CD4-positive, alpha-beta memory T cell (primary cell): ENCODE data around the gene RPP40. TPM values are rescaled to one million over a fixed set of nuclear protein-coding genes. Genes with fewer than 3 reads are reported as not detected.

Source experiments
- CTCF ChIA-PET: fragments of 350-600 bp; sonication (Branson Sonifier 250); formaldehyde crosslinking; loops from one replicate; lab custom pipeline; 2021; ENCODE audit warnings: inconsistent platforms; ENCODE audit not compliant: partially characterized antibody; lab: Charles Lee
- POLR2A ChIA-PET: fragments of 350-600 bp; sonication (Branson Sonifier 250); formaldehyde crosslinking; loops from one replicate; lab custom pipeline; 2021; ENCODE audit not compliant: partially characterized antibody; lab: Charles Lee
- DNase-seq, 5 donors: peaks; one replicate each; pipeline versions ENCODE4 v3.0.0 to v3.0.0-alpha.2; 2020 to 2022; ENCODE audit warnings: mixed read lengths in 1 of 5
- H3K27ac ChIP-seq: one replicate; pipeline ENCODE4 v1.7.0; 2013; ENCODE audit warnings: low read depth, low read length
- H3K27me3 ChIP-seq: 2 replicates; pipeline ENCODE4 v1.7.0; 2013; ENCODE audit warnings: mild to moderate bottlenecking, low read length, moderate library complexity; ENCODE audit not compliant: insufficient read depth
- H3K36me3 ChIP-seq: 2 replicates; pipeline ENCODE4 v1.7.0; 2013; ENCODE audit warnings: mild to moderate bottlenecking, low read length, moderate library complexity; ENCODE audit not compliant: insufficient read depth
- H3K4me1 ChIP-seq: 2 replicates; pipeline ENCODE4 v1.7.0; 2013; ENCODE audit warnings: mild to moderate bottlenecking, low read length, moderate library complexity; ENCODE audit not compliant: insufficient read depth
- H3K4me3 ChIP-seq, 2 donors: one replicate each; pipeline ENCODE4 v1.7.0; 2013; ENCODE audit warnings: low read length in 2 of 2, mild to moderate bottlenecking in 1 of 2
- H3K9me3 ChIP-seq, 2 donors: one replicate each; pipeline ENCODE4 v1.7.0; 2013; ENCODE audit warnings: low read length in 2 of 2, control low read depth in 1 of 2; ENCODE audit not compliant: control insufficient read depth in 1 of 2
- H3K27ac Mint-ChIP-seq, 7 donors: one replicate each; pipeline ENCODE4 v1.8.0; 2020 to 2021; ENCODE audit warnings: mixed read lengths in 7 of 7, mild to moderate bottlenecking in 6 of 7, inconsistent platforms in 3 of 7, moderate library complexity in 3 of 7
- H3K27me3 Mint-ChIP-seq, 2 donors: one replicate each; pipeline ENCODE4 v1.8.0; 2020 to 2021; ENCODE audit warnings: mixed read lengths in 2 of 2
- H3K36me3 Mint-ChIP-seq, 2 donors: one replicate each; pipeline ENCODE4 v1.8.0; 2020 to 2021; ENCODE audit warnings: mixed read lengths in 2 of 2, inconsistent platforms in 1 of 2, mild to moderate bottlenecking in 1 of 2
- H3K4me1 Mint-ChIP-seq, 4 donors: one replicate each; pipeline ENCODE4 v1.8.0; 2020 to 2021; ENCODE audit warnings: mixed read lengths in 4 of 4, mild to moderate bottlenecking in 1 of 4
- H3K4me3 Mint-ChIP-seq, 8 donors: one replicate each; pipeline ENCODE4 v1.8.0; 2020 to 2021; ENCODE audit warnings: mixed read lengths in 8 of 8, mild to moderate bottlenecking in 7 of 8, moderate library complexity in 6 of 8, inconsistent platforms in 3 of 8
- H3K9me3 Mint-ChIP-seq, 8 donors: one replicate each; pipeline ENCODE4 v1.8.0; 2020 to 2021; ENCODE audit warnings: mixed read lengths in 8 of 8, mild to moderate bottlenecking in 5 of 8, inconsistent platforms in 3 of 8, moderate library complexity in 1 of 8
- intact Hi-C: fragments of 100-400 bp; cut with micrococcal nuclease; formaldehyde crosslinking; loops from one replicate; pipeline ENCODE4 v1.15.1; 2023
- polyA plus RNA-seq, 2 donors: library from polyadenylated mRNA; unstranded; fragments of 300-500 nt; fragmentation: Illumina TruSeq; gene quantifications; one replicate each; pipeline ENCODE4 v1.2.3, GENCODE V29; 2021
- total RNA-seq, 2 experiments: library from RNA; stranded (reverse); gene quantifications; one replicate each; pipeline ENCODE4 v1.2.3, GENCODE V29; 2021

RPP40 gene
- total and polyA plus RNA-seq, 4 experiments from 2014 or later: 5.5 to 16.3 (median 9.8) TPM

DNA sequence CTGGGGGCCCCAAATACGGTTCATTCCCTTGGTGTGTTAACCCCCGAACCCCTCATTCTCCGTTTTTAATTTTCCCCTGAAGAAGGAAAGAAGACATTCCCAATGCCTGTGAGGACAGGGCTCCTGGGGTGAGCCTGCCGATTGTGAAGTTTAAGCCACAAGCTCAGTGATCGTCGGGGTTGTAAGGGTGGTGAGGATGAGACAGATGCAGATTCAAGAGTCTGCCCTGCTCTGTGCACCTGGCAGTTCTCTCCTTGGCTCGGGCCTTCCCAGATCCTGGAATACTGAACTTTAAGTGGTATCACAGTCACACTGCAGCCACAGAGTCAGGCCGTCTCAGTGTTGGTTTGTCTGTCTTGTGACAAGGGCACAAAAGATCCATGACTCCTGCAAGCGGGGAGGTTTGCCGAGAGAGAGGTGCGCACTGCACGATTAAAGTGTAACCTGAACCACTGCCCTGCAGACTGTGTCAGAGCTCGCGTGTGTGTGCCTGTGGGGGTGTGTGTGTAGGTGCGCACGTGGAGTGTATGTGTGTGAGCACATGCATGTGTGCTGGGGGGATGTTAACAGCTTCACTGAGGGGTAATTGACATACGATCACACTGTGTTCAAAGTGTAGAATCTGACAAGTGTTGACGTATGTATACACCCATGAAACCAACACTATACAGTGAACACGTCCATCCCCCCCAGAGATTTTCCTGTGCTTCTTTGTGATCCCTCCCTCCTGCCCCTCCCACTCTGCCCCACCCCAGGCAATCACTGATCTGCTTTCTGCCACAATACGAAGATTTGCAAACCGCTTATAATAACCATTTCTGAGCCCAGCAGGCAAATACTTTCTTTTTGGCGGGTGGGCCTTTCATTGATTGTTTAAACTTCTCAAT is 38.9 kb downstream of the RPP40 start:
- H3K4me1 ChIP-seq: no peaks in the 10 kb centered on the region
- H3K4me3 ChIP-seq: no peak overlapping the region
- Mint-ChIP-seq H3K27ac (no peak overlapping the region), H3K4me1 (no peaks in the 10 kb centered on the region), H3K4me3 (no peak overlapping the region), H3K36me3 (no peaks in the 10 kb centered on the region), H3K27me3 (peaks cover 2% of the 10 kb centered on the region in 2 donors), H3K9me3 (peaks cover 0 to 7% (median under 1%) of the 10 kb centered on the region in 8 donors)
- no peak for DNase-seq
- CTCF ChIA-PET: no interaction called here
- H3K27me3 ChIP-seq: no peaks in the 10 kb centered on the region
- H3K27ac ChIP-seq: no peak overlapping the region
- intact Hi-C loops: no loop called here
- H3K36me3 ChIP-seq: no peaks in the 10 kb centered on the region
- no peaks in the 10 kb centered on the region for H3K9me3 ChIP-seq
- POLR2A ChIA-PET: no interaction called here

DNA sequence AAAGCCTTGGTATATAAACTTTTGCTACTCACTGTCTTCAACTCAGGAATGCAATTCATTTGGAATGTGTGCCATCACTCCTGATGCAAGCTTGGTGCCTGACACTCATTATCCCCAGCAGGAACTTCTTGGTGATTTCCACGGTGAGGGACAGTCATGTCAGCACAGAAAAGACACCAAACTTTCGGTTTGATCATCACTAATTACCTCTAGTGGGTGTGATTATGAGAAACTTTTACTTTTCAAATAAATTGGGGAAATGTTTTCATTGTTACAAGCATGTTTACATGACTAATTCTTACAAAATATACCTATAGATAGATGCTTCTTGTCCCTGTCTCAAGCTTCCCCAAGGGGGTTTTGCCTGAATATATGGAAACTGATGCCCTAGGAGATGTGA is 40.9 kb downstream of the RPP40 start:
- ChIA-PET CTCF (no interaction called here), POLR2A (no interaction called here)
- Mint-ChIP-seq H3K27ac (no peak overlapping the region), H3K4me3 (no peak overlapping the region), H3K36me3 (no peaks in the 10 kb centered on the region), H3K4me1 (no peaks in the 10 kb centered on the region), H3K27me3 (no peaks in the 10 kb centered on the region), H3K9me3 (peaks cover 0 to 9% (median 4%) of the 10 kb centered on the region in 8 donors)
- Histone ChIP-seq H3K4me3 (no peak overlapping the region), H3K9me3 (no peaks in the 10 kb centered on the region), H3K27ac (no peak overlapping the region), H3K4me1 (no peaks in the 10 kb centered on the region), H3K36me3 (no peaks in the 10 kb centered on the region), H3K27me3 (no peaks in the 10 kb centered on the region)
- intact Hi-C loops: no loop called here
- no peak for DNase-seq

DNA sequence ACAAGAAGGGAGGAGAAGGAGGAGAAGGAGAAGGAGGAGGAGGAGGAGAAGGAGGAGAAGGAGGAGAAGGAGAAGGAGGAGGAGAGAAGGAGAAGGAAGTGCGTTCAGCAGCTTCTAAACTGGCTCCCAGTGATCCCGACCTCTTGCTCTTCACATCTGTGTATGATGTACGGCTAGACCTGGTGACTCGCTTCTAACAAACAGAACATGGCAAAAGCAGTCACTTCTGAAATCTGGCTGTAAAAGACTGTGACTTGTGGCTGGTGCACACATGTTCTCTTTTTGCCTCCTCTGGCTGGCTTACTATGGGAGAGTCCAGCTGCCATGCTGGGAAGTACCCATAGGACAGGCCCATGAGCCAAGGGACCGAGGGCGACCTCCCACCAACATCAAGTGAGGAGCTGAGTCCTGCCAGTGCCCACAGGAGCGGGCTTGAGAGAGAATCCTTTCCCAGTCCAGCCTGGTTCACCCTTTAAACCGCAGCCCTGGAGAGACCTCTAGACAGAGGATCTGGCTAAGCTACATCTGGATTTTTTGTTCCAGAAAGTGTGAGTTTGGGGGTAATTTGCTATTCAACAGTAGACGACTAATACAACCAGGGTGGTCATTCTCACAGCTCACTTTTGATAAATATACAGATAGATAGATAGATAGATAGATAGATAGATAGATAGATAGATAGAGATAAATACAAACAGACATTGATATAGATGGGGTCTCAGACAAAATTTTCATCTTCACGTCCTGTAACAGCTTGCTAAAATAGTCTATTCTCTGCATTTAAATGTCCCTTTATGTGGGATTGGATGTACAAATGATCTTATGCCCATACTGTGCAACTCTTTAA is 42.3 kb downstream of the RPP40 start:
- ChIA-PET POLR2A (no interaction called here), CTCF (no interaction called here)
- peak overlapping the region in 1 of 7 donors; percentile 31 for H3K27ac Mint-ChIP-seq
- H3K27me3 Mint-ChIP-seq: no peaks in the 10 kb centered on the region
- peaks cover 0 to 9% (median 4%) of the 10 kb centered on the region in 8 donors for H3K9me3 Mint-ChIP-seq
- no peaks in the 10 kb centered on the region for H3K4me1 Mint-ChIP-seq
- intact Hi-C loops: no loop called here
- Histone ChIP-seq H3K27me3 (no peaks in the 10 kb centered on the region), H3K4me3 (no peak overlapping the region), H3K9me3 (no peaks in the 10 kb centered on the region), H3K4me1 (no peaks in the 10 kb centered on the region), H3K27ac (no peak overlapping the region), H3K36me3 (no peaks in the 10 kb centered on the region)
- no peaks in the 10 kb centered on the region for H3K36me3 Mint-ChIP-seq
- no peak for DNase-seq
- peak overlapping the region in 1 of 8 donors; percentile 26 for H3K4me3 Mint-ChIP-seq

GRCh38 chr6:4958624-4959023 is 45.2 kb downstream of the RPP40 start:
- H3K4me3 ChIP-seq: no peak overlapping the region
- H3K27ac ChIP-seq: no peak overlapping the region
- Mint-ChIP-seq H3K4me1 (no peaks in the 10 kb centered on the region), H3K36me3 (peaks cover 17 to 20% of the 10 kb centered on the region in 2 donors), H3K27me3 (no peaks in the 10 kb centered on the region), H3K27ac (no peak overlapping the region), H3K4me3 (no peak overlapping the region), H3K9me3 (peaks cover 0 to 9% (median 4%) of the 10 kb centered on the region in 8 donors)
- H3K27me3 ChIP-seq: no peaks in the 10 kb centered on the region
- no peaks in the 10 kb centered on the region for H3K9me3 ChIP-seq
- ChIA-PET CTCF (no interaction called here), POLR2A (no interaction called here)
- intact Hi-C loops: no loop called here
- DNase-seq: no peak
- peaks cover 4% of the 10 kb centered on the region for H3K36me3 ChIP-seq
- H3K4me1 ChIP-seq: no peaks in the 10 kb centered on the region

- intact Hi-C loops: no loop called here
- CTCF ChIA-PET: no interaction called here
- Mint-ChIP-seq H3K27ac (no peak overlapping the region), H3K4me3 (no peak overlapping the region), H3K27me3 (no peaks in the 10 kb centered on the region), H3K4me1 (no peaks in the 10 kb centered on the region), H3K9me3 (peaks cover 0 to 9% (median 4%) of the 10 kb centered on the region in 8 donors), H3K36me3 (peaks cover 21 to 29% of the 10 kb centered on the region in 2 donors)
- DNase-seq: no peak
- Histone ChIP-seq H3K27ac (no peak overlapping the region), H3K4me1 (no peaks in the 10 kb centered on the region), H3K9me3 (no peaks in the 10 kb centered on the region), H3K36me3 (peaks cover 8% of the 10 kb centered on the region), H3K27me3 (no peaks in the 10 kb centered on the region), H3K4me3 (no peak overlapping the region)
- POLR2A ChIA-PET: no interaction called here
These were observed 46.2 kb downstream of the RPP40 start for GRCh38 chr6:4957521-4958231.

GRCh38 chr6:4956625-4957024 is 47.2 kb downstream of the RPP40 start:
- DNase-seq: no peak
- Histone ChIP-seq H3K4me1 (no peaks in the 10 kb centered on the region), H3K9me3 (no peaks in the 10 kb centered on the region), H3K27me3 (no peaks in the 10 kb centered on the region), H3K36me3 (peaks cover 15% of the 10 kb centered on the region), H3K4me3 (no peak overlapping the region), H3K27ac (no peak overlapping the region)
- no peak overlapping the region for H3K27ac Mint-ChIP-seq
- H3K27me3 Mint-ChIP-seq: no peaks in the 10 kb centered on the region
- peaks cover 0 to 9% (median 4%) of the 10 kb centered on the region in 8 donors for H3K9me3 Mint-ChIP-seq
- H3K36me3 Mint-ChIP-seq: peaks cover 30 to 40% of the 10 kb centered on the region in 2 donors
- intact Hi-C loops: no loop called here
- no peaks in the 10 kb centered on the region for H3K4me1 Mint-ChIP-seq
- no peak overlapping the region for H3K4me3 Mint-ChIP-seq
- ChIA-PET POLR2A (no interaction called here), CTCF (no interaction called here)

- POLR2A ChIA-PET: no interaction called here
- H3K36me3 Mint-ChIP-seq: peaks cover 48 to 61% of the 10 kb centered on the region in 2 donors
These were observed 50.4 kb downstream of the RPP40 start for GRCh38 chr6:4953440-4953839.

More at GRCh38 chr6:4953440-4953839, 50.4 kb downstream of the RPP40 start:
- Mint-ChIP-seq H3K27ac (no peak overlapping the region), H3K4me3 (no peak overlapping the region), H3K4me1 (no peaks in the 10 kb centered on the region), H3K27me3 (no peaks in the 10 kb centered on the region), H3K9me3 (peaks cover 0 to 2% (median 0%) of the 10 kb centered on the region in 8 donors)
- CTCF ChIA-PET: no interaction called here
- H3K4me3 ChIP-seq: no peak overlapping the region
- H3K4me1 ChIP-seq: no peaks in the 10 kb centered on the region
- intact Hi-C loops: no loop called here
- H3K27me3 ChIP-seq: no peaks in the 10 kb centered on the region
- H3K36me3 ChIP-seq: peaks cover 15% of the 10 kb centered on the region
- H3K9me3 ChIP-seq: no peaks in the 10 kb centered on the region
- DNase-seq: no peak
- no peak overlapping the region for H3K27ac ChIP-seq
